GM12892 (cell line): ENCODE data around the gene NEK9.

Experiments
- POLR2A ChIP-seq: IDR thresholded peaks from 2 replicates; pipeline ENCODE4 v1.6.1; 2011; ENCODE audit warnings: low read depth, low read length, control low read depth
- POLR2AphosphoS5 ChIP-seq: IDR thresholded peaks from 2 replicates; pipeline ENCODE4 v1.6.1; 2011; ENCODE audit warnings: low read depth, low read length, control low read depth

DNA sequence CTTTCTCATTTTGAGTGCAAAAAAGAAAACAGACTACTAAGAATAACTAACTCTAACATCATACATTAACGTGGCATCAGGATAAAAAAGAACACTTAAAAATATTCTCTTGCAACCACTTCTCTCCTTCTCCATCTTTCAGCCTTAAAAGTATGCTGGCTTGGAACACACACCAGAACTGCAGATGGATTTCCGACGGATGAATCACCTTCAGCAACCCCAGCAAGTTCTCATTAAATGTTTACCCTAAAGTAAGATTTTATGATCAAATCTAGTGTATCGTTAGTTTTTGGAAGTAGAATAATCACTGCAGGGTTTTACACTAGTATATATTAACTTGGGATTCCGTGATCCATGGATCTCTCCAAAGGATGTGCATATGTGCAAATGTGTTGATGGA, 1.2 kb downstream of the NEK9 start:
- TF ChIP-seq POLR2AphosphoS5 (no peak), POLR2A (no peak)
